GM12875 (cell line): ENCODE results near the gene ZNF417.
"Not testable (repeated sequence)": the region's sequence is repeated elsewhere in the genome, so short reads cannot be mapped to it uniquely, and the experiment has no call there.

Source experiments
- H3K4me3 ChIP-seq: one replicate; pipeline ENCODE4 v1.5.1; 2011; ENCODE audit warnings: low read depth, low read length, control low read depth
- CTCF ChIP-seq: IDR thresholded peaks from 2 replicates; pipeline ENCODE4 v1.5.1; 2011; ENCODE audit warnings: low read depth, mild to moderate bottlenecking, control low read depth, inconsistent platforms, low read length, moderate library complexity, borderline replicate concordance; ENCODE audit not compliant: insufficient read depth

The ZNF417 gene

GRCh38 chr19:57888107-57888559, 28.3 kb downstream of the ZNF417 start:
- TF ChIP-seq CTCF: no peak
- peak overlapping the region; percentile 98 for H3K4me3 ChIP-seq

- no peak overlapping the region for H3K4me3 ChIP-seq
- TF ChIP-seq CTCF: no peak
Observed at GRCh38 chr19:57887195-57887941, 29.0 kb downstream of the ZNF417 start.

GRCh38 chr19:57886046-57886445, 30.3 kb downstream of the ZNF417 start:
- TF ChIP-seq CTCF: no peak
- no peak overlapping the region for H3K4me3 ChIP-seq

- not testable (repeated sequence) for H3K4me3 ChIP-seq
Observed at GRCh38 chr19:57873883-57874799, 42.3 kb downstream of the ZNF417 start.

GRCh38 chr19:57872450-57872849, 43.9 kb downstream of the ZNF417 start:
- no peak for TF ChIP-seq CTCF
- no peak overlapping the region for H3K4me3 ChIP-seq

GRCh38 chr19:57870225-57870624, 46.2 kb downstream of the ZNF417 start:
- no peak overlapping the region for H3K4me3 ChIP-seq
- no peak for TF ChIP-seq CTCF

GRCh38 chr19:57869655-57870054, 46.7 kb downstream of the ZNF417 start:
- H3K4me3 ChIP-seq: not testable (repeated sequence)

- TF ChIP-seq CTCF: no peak
Observed at GRCh38 chr19:57867868-57868492, 48.4 kb downstream of the ZNF417 start.

More at GRCh38 chr19:57867868-57868492, 48.4 kb downstream of the ZNF417 start:
- no peak overlapping the region for H3K4me3 ChIP-seq
